Activated CD4-positive, alpha-beta T cell treated with anti-CD3 and anti-CD28 coated beads, Interleukin-2, Interleukin-6, amounts not matched to agents 100 ng/mL and 50 ng/mL, durations not matched to agents 16 hours and 8 hours (primary cell): ENCODE results near the gene ANAPC16.
"Not testable (repeated sequence)": the region's sequence is repeated elsewhere in the genome, so short reads cannot be mapped to it uniquely, and the experiment has no call there.

ENCODE experiments used
- DNase-seq: peaks from one replicate; pipeline ENCODE4 v3.0.0-alpha.2; 2020

Gene ANAPC16

DNA sequence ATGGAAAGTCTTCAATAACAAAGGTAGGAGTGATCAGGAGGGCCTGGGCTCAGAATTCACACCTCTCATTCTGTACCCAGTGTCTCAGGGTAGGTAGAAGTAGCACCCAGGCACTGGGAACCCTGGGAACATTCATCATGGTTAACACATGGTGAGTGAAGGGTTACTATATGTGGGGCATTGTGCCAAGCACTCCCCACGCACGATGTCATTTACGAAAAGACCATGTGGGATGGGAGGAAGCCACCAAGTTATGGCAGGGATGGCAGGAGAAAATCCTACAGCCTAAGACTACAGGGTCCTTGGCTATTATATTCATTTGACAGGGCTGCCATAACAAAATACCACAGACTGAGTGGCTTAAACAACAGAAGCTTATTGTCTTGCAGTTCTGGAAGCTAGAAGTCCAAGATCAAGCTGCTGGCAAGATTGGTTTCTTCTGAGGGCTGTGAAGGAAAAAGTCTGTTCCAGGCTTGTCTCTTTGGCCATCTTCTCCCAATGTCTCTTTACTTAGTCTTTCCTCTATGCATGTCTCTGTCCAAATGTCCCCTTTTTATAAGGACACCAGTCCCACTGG lies 30.2 kb downstream of the ANAPC16 start:
- no peak for DNase-seq

DNA sequence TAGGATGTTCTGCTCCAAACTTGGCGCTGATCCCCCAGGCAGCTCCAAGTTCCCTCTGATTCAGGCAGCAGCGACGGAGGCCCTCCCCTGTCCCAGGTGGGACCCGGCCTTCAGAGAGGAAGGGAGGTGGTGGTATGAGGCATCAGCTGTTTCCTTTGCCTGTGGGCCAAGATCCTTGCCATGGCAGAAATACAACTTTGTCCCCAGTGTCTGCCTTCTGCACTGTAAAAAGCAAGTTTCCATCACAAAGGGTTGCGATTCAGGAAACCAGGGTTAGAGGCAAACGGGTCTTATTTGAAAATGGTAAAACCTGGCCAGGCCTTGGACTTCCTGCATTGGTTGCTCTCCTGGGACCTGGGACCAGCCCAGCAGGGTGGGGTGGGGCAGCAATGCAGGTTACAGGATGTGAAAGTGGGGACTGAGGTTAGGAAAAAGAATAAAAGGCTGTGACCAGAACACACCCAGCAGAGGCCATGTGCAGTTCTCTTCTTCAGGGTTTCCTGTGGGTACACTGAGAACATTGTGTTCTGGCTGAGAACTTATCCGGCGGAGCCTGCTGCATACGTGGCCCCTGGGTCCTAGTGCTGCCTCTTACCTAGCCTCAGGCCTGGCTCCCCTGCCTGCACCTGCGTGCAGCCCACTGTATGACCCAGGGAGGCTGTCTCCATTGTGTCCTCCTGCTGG lies 32.8 kb downstream of the ANAPC16 start:
- peak; percentile 89 for DNase-seq

DNA sequence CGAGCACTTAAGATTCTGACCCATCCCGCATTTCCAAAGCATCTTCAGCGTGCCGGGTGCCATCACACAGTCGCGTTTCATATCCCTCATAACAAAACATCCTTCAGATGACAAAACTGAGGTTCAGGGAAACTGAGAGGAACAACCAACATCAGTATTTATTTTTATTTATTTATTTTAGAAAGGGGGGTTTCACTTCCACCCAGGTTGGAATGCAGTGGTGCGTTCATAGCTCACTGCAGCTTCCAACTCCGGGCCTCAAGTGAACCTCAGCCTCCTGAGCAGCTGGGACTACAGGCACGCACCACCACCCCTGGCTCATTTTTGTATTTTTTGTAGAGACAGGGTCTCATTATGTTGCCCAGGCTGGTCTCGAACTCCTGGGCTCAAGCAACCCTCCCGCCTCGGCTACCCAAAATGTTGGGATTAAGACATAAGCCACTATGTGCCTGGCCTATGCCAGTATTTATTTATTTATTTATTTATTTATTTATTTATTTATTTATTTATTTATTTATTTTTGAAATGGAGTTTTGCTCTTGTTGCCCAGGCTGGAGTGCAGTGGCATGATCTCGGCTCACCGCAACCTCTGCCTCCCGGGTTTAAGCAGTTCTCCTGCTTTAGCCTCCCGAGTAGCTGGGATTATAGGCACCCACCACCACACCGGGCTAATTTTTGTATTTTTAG lies 33.5 kb downstream of the ANAPC16 start:
- DNase-seq, result not testable (repeated sequence)

DNA sequence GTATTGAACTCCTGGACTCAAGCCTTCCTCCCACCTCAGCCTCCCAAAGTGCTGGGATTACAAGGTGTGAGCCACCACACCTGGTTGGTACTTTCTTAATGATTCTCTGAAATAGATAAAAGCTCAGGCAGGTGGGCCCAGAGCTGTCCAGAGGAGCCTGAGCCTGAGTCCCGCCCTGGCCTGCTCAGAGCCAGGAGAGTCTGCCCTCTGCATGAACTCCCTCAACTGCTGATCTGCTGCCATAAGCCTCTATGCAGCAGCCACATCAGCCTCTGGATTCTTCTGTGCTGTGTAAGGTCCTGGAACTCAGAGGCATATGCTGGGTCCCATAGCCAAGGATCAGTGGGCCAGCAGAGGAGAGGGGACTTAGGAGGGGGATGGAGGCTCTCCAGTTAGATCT lies 34.9 kb downstream of the ANAPC16 start:
- DNase-seq, result no peak

DNA sequence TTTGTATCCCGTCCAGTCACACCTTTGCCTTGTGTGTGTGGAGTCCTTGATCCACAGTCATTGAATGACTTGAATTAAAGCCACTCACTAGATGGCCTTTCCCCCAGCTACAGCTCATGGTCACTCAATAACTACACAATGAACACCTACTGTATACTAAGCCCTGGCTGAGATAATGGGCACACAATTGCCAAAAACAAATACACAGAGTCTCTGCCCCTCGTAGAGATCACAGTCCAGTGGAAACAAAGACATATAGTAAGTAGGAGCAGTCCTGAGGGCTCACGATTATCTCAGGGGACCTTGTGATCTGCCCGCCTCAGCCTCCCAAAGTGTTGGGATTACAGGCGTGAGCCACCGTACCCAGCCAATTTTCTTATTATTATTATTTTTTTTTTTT lies 35.8 kb downstream of the ANAPC16 start:
- no peak for DNase-seq

DNA sequence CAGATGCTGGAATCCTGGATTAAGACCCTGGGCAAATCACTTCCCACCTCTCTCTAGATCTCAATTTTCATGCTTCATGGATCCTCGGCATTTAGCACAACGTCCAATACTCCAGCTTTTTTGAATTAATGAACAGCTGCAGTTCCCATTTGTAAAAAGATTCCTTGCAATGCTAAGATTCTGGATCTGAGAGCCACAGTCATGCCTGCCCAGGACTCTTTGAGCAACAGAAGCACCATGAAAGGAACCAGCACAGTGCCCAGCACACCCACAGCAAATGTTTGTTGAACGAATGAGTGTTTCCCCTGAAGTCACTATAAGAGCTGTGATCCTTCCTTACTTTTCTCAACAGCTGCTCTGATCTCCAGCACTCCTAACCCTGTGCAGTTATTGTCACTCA lies 37.2 kb downstream of the ANAPC16 start:
- DNase-seq, result no peak

DNA sequence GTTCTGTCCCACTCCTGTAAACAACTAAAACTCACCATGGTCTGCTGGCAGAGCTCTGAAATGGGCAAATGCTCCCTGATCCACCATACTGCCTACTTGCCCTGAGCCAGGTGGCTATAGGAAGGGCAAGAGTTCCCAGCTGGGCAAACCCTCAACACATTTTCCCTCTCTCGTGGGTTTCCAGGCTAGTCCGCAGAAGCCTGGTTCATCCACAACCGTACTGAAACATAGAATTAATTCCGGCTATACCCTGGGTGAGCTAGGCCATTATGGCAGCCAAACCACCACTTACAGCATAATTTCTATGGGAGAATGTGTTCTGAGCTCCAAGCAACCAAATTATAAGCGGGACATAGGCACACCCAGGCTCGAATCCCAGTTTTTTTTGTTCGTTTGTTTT lies 37.8 kb downstream of the ANAPC16 start:
- DNase-seq, result no peak

DNA sequence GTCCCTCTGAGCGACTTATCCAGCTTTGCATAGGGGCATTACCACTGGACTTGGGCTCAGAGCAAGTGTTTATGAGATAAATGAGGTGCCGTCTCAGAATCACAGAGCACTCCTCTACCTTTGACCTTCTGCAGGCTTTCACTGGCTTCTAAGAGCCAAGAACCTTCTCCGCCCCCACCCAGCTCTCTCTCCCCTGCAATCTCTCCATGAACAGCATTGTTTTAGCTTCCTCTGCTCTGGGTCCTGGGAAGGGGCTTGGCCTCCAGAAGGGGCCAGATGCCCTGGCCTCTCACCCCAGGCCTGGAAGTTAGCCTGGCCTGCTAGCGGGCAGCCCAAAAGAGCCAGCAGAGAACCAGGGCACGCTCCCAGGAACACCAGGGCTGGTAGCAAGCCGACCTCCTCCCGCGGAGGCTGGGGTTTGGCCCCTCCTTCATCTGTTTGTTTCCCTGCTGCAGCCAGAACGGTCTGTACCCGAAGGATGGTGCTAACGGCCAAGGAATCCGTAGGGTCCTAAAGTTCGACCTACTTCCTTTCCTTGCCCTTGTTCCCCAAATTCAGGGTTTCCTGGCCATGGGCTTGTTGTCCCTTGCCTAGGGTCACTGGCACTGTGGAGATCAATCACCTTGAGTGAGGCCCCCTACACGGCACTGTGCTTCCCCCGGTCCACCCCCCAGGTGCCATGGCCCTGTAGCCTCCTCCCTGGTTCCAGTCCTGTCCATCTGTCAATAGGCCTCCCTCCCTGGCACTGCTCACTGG lies 39.2 kb downstream of the ANAPC16 start:
- peak; percentile 40 for DNase-seq

DNA sequence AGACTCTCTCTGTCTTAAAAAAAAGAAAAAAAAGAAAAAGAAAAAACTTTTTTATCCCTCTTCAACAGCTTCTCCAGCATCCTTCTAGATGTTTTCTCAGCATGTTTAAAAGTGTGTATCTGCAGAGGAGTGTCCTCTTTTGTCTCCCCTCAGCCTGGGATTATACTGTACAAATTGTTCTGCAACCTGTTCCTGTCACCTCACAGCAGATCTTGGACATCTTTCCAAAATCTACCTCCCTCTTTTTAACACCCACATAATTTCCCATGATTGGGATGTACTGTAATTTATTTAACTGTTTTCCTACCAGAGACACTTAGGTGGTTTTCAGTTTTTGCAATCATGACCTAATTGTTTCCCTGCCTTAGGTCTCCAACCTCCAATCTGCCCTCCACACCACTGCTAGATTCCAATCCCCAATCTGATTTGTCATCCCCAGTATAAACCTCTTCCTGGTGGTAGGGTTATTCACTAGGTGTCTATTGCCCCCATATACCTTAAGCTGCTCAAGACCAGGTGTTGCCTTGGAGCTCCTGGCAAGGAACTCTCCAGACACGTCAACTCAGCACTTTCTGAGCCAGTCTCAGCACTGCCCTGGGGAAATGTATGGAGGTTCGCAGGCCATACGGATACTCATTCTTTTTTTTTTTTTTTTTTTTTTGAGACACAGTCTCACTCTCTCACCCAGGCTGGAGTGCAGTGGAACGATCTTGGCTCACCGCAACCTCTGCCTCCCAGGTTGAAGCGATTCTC lies 40.3 kb downstream of the ANAPC16 start:
- no peak for DNase-seq

DNA sequence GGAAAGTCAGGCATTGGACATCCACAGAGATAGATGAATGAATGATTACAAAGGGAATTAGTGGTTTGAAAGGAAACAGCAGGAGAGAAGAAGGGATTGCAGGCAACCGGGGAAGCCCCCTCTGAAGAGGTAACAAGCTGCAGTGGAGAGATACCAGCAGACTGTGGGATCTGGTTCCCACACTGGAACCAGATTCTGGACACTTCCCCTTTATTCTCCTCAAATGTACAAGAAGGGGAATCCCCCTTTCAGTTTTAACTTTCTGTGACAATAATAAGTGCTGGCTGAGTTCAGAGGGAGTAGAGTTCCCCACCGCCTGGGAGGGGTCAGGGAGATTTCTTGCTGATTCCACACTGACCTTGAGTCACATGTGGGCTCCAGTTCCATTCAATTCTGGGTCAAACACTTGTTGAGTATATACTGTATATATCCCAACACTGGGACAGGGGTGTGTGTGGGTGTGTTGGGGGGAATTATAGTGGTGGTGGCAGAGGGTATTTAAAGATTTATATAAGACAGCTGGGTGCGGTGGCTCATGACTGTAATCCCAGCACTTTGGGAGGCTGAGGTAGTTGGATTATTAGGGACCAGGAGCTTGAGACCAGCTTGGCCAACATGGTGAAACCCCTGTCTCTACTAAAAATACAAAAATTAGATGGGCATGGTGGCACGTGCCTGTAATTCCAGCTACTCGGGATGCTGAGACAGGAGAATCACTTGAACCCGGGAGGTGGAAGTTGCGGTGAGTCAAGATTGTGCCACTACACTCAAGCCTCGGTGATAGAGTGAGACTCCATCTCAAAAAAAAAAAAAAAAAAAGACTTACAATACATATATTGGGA lies 41.5 kb downstream of the ANAPC16 start:
- DNase-seq, result peak; percentile 22

DNA sequence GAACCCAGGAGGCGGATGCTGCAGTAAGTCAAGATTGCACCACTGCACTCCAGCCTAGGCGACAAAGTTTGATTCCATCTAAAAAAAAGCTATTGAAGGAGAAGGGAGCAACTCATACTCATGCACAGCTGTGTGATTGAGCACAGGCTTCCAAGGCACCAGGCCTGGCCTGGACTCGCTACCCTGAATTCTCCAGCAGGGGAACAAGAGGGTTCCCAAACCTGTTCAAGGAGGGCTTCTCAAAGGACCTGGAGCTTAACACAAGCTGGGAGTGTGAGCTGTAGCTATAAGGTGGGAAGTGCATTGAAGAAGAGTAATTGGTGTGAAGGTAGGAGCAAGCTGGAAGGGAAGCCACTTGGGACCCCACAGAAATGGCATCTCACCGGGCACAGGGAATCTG lies 42.8 kb downstream of the ANAPC16 start:
- DNase-seq, result no peak

DNA sequence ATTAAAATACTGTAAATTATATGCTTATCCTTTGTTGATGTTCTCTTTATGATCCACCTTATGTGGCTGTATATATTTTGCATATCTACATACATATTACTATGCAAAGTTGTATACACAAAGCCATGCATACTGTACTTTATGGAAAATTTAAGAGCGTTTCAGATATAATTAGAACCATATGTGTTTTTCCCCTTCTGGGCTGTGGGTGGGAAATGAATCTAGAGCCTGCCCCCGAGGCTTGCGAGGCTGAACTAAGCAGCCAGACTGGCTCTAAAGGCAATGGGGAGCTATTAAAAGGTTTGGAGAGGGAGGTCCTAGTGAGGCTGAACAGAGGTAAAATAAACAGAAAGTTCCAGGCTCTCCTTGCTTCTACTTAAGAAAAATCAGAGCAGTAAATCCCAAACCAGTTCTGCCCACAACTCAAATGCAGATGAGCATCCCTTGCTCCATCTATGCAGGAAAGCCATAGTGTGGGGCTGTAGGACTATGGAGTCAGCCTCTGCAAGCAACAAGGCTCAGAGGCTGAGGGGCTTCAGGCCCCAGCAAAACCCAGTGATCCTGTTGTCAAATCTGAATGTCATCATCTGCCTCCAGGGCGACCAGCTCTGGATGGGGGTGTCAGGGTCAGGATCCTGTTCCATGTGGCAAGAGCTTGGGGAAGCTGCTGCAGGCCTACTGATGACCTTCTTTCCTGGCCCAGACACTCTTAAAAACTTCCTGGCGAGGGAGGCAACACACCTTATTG lies 43.9 kb downstream of the ANAPC16 start:
- DNase-seq, result peak; percentile 29

DNA sequence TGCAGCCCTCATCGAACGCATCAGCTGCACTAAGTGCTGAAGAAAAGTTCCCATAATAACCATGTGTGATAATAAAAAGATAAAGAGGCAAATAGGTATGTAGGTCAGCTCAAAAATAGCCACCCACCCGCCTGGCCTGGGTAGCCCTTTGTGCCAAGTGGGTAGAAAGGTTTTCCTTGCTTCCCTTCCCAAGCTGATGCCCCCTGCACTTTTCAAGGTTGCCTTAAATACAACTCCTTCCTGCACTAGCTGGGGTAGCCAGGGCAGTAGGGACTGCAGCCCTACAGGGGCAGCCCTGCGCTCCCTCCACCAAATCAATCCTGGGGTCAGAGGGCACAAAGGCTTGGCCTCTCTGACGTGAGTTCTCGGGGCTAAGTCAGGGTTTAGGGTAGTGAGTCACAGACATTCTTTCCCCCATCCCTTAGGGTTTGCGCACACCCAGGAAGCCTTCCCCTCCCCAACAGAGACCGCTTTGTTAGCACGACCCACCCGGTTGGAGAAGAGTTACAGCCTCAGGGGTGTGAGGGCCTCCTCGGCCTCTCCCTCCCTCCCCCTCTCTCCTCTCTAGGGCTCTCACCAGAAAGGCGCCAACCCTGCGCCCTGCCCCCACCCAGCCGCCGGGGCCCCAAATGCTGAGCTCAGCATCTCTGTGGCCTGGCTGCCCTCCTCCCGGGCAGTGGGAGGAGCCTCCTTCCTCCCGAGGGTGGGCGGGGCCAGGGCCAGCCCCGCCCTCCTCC lies 44.6 kb downstream of the ANAPC16 start:
- peak; percentile 96 for DNase-seq

DNA sequence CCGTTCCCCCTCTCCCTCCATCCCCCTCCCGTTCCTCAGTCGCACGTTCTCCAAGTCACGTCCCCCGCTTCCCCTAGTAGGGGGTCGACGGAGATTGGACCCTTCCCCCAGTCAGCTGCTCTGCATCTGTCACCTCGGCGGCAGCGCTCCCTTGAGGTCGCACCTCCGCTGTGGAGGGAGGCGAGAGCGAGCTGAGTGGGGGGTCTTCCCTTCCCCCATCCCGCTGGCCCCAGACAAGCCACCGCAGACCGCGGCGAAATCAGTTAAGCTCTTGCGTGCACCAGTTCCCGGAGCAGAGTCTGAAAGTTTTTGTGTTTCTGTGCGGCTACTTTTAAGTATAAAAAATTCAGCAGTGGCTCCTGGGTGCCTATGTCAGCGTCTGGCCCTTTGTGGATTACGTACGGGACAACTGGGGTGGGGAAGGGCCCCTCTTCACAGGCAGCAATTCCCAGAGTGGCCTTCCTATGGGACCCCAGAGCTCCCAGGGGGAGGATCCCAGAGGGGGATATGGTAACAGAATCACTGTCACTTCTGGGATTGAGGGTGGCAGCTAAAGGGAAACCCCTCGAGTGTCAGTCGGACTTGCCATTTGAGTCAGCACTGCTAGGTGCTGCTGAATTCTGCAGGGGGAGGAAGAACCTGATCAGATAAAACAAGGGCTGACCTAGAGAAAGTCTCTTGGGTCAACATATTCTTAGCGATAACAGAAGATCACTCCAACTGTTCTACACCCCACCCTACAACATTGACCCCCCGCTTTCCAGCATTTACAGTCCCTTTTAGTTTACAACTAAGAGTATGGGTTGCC lies 45.4 kb downstream of the ANAPC16 start:
- DNase-seq, result peak; percentile 90

DNA sequence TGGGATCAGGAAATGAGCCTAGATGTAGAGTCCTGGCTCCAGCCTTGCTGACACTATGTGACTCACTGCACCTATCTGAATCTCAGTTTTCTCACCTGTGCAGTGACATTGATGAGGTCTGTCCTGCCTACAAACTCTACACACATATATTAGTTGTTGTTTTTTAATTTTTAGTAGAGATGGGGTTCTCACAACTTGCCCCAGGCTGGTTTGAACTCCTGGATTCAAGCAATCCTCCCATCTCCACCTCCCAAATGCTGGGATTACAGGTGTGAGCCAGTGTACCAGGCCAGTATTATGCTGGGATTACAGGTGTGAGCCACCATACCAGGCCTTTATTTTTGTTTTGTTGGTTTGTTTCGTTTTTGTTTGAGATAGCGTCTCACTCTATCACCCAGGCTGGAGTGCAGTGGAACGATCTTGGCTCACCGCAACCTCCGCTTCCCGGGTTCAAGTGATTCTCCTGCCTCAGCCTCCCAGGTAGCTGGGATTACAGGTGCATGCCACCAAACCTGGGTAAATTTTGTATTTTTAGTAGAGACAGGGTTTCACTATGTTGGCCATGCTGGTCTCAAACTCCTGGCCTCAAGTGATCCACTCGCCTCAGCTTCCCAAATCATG lies 46.1 kb downstream of the ANAPC16 start:
- no peak for DNase-seq

DNA sequence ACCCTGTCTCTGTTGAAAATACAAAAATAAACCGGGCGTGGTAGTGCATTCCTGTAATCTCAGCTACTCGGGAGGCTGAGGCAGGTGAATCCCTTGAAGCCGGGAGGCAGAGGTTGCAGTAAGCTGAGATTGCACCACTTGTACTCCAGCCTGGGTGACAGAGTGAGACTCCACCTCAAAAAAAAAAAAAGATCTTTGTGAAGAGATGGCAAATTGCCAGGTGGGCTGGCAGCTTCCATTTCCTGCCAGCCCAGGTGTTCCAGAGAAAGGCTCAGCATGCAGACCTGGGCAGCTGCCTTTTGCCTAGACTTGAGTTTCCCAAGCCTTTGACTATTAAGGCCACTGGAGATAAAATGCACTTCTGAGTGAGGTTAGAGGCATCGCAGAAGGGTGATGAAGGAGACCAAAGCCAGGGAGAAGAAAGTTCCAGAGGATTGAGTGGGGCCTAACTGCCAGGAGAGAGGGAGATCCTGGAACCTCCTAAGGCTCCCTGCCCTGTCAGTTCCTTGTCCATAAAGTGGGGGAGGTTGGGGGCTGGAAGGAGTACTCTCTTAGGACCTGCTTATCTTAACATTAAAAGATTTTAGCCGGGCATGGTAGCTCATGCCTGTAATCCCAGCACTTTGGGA lies 47.9 kb downstream of the ANAPC16 start:
- DNase-seq, result no peak

DNA sequence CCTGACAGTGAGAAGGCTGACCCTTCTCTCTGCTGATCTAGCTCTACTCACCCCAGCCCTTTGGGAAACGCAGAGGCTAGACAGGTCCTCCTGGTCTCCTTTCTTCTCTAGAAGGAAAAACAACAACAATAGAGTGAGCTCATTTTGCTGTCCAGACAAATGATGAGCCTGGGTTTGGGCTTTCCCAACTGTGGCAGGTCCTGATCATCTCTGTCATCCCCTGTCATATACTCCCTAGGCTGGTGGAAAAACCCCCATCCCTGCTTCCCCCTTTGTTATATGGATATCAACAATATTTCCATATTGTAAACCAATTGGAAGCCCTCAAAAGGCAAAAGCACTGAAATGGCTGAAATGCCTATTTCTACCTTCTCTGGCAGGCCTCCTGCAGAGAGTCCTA lies 48.7 kb downstream of the ANAPC16 start:
- no peak for DNase-seq

DNA sequence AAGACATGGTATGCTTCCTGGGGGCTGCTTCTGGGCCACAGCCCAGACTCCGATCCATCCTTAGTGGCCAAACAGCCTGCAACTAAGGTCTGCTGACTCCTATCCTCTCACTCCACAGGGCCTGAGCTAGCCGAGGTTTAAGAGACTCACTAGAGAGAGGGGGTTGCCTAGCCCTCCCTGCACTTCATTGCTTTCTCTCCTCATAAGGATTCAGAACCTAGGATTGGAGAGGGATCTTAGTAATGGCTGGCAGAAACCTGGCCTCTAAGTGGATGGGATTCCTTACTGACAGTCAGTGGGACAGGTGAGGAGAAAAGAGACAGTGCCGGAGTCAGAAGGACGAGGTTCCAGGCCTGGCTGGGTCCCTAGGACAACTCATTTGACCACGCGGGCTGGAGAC lies 49.7 kb downstream of the ANAPC16 start:
- DNase-seq, result no peak
